Natural killer cell (primary cell): ENCODE results near the gene KERA. TPM values are rescaled to one million over a fixed set of nuclear protein-coding genes. Genes with fewer than 3 reads are reported as not detected.
"Not testable (repeated sequence)": the region's sequence is repeated elsewhere in the genome, so short reads cannot be mapped to it uniquely, and the experiment has no call there.

ENCODE experiments used
- ATAC-seq, 3 donors: fragments of 150-1000 bp in 2 of 3; fragments of 200-7000 bp in 1 of 3; cut with Tn5 transposase; 1 replicate in 1 of 3; 2 replicates in 2 of 3; pipeline ENCODE4 v1.10.0; 2021; ENCODE audit warnings: mild to moderate bottlenecking in 2 of 3, moderate library complexity in 2 of 3
- DNase-seq, 2 donors: peaks; one replicate each; pipeline versions ENCODE4 v3.0.0 to v3.0.0-alpha.2; 2013 to 2021; ENCODE audit warnings: mixed read lengths in 1 of 2
- H3K27ac ChIP-seq: one replicate; pipeline ENCODE4 v1.5.1; 2013; ENCODE audit warnings: mild to moderate bottlenecking, low read length
- H3K27me3 ChIP-seq: one replicate; pipeline ENCODE4 v1.6.1; 2013; ENCODE audit warnings: low read length; ENCODE audit not compliant: control insufficient read depth, insufficient read depth
- H3K36me3 ChIP-seq: one replicate; pipeline ENCODE4 v1.6.1; 2013; ENCODE audit warnings: low read length; ENCODE audit not compliant: control insufficient read depth, insufficient read depth
- H3K4me1 ChIP-seq: one replicate; pipeline ENCODE4 v1.6.1; 2013; ENCODE audit warnings: low read length; ENCODE audit not compliant: control insufficient read depth, insufficient read depth
- H3K4me3 ChIP-seq: one replicate; pipeline ENCODE4 v1.5.1; 2013; ENCODE audit warnings: low read length
- H3K9me3 ChIP-seq: one replicate; pipeline ENCODE4 v1.6.1; 2013; ENCODE audit warnings: low read length; ENCODE audit not compliant: control insufficient read depth, insufficient read depth
- H3K27ac Mint-ChIP-seq, 2 donors: one replicate each; pipeline ENCODE4 v1.8.0; 2022; ENCODE audit warnings: mild to moderate bottlenecking in 2 of 2, mixed read lengths in 2 of 2, moderate library complexity in 1 of 2
- H3K27me3 Mint-ChIP-seq, 2 donors: one replicate each; pipeline ENCODE4 v1.8.0; 2022; ENCODE audit warnings: low read depth in 2 of 2, mixed read lengths in 2 of 2
- H3K36me3 Mint-ChIP-seq: one replicate; pipeline ENCODE4 v1.8.0; 2022; ENCODE audit warnings: mixed read lengths
- H3K4me1 Mint-ChIP-seq, 2 donors: one replicate each; pipeline ENCODE4 v1.8.0; 2022; ENCODE audit warnings: mixed read lengths in 2 of 2
- H3K4me3 Mint-ChIP-seq: one replicate; pipeline ENCODE4 v1.8.0; 2022; ENCODE audit warnings: mild to moderate bottlenecking, moderate library complexity, mixed read lengths
- H3K9me3 Mint-ChIP-seq, 2 donors: one replicate each; pipeline ENCODE4 v1.8.0; 2022; ENCODE audit warnings: mixed read lengths in 2 of 2
- CTCF ChIP-seq: fragments of 200-600 bp; IDR thresholded peaks from one replicate; pipeline ENCODE4 v1.8.0; 2022; ENCODE audit warnings: antibody characterized with exemption
- WGBS: methylation state at CpG from one replicate; pipeline ENCODE4 v1.1.7; 2013; ENCODE audit warnings: missing lambda C conversion rate; ENCODE audit not compliant: insufficient coverage; 5-methylcytosine and 5-hydroxymethylcytosine counted together
- intact Hi-C: fragments of 100-400 bp; cut with micrococcal nuclease; formaldehyde crosslinking; loops from one replicate; pipeline ENCODE4 v1.14.2; 2022
- total RNA-seq, 4 donors: library from RNA; stranded (reverse); fragments of 120-200 nt in 1 of 4; gene quantifications; one replicate each; pipeline versions ENCODE4 v1.2.3 to v1.2.4, GENCODE V29; 2013 to 2022

Gene KERA
- total RNA-seq, 3 donors from 2014 or later (not counting 1 experiment from before 2014, with no cell fraction given): not detected

GRCh38 chr12:91091916-91092715, 34.3 kb upstream of the KERA start:
- intact Hi-C loops: no loop called here
- Histone ChIP-seq H3K36me3 (no peaks in the 10 kb centered on the region), H3K9me3 (no peaks in the 10 kb centered on the region), H3K4me3 (no peak overlapping the region), H3K27me3 (no peaks in the 10 kb centered on the region), H3K27ac (no peak overlapping the region), H3K4me1 (no peaks in the 10 kb centered on the region)
- no peak for TF ChIP-seq CTCF
- Mint-ChIP-seq H3K4me1 (no peaks in the 10 kb centered on the region), H3K9me3 (peaks cover 17 to 19% of the 10 kb centered on the region in 2 donors), H3K27ac (no peak overlapping the region), H3K36me3 (peaks cover 24% of the 10 kb centered on the region), H3K4me3 (no peak overlapping the region), H3K27me3 (no peaks in the 10 kb centered on the region)
- 60% methylated on average over 5 of the region's 6 CpGs for WGBS
- no peak for DNase-seq
- no peak for ATAC-seq

GRCh38 chr12:91089953-91090352, 32.1 kb upstream of the KERA start:
- DNase-seq, H3K4me1 Mint-ChIP-seq, H3K36me3 ChIP-seq, H3K4me3 Mint-ChIP-seq, ATAC-seq, H3K27me3 Mint-ChIP-seq, H3K27me3 ChIP-seq, H3K27ac Mint-ChIP-seq, H3K27ac ChIP-seq, intact Hi-C loops, H3K4me3 ChIP-seq, H3K9me3 ChIP-seq, H3K4me1 ChIP-seq: not testable (repeated sequence)
- Mint-ChIP-seq H3K9me3 (peaks cover 17 to 19% of the 10 kb centered on the region in 2 donors), H3K36me3 (peaks cover 24% of the 10 kb centered on the region)
- WGBS: 90% methylated on average over 2 of the region's 2 CpGs

GRCh38 chr12:91080041-91080440, 22.2 kb upstream of the KERA start:
- H3K4me1 ChIP-seq: no peaks in the 10 kb centered on the region

GRCh38 chr12:91078501-91078900, 20.7 kb upstream of the KERA start:
- H3K27ac ChIP-seq: no peak overlapping the region
- H3K9me3 ChIP-seq: no peaks in the 10 kb centered on the region
- no peaks in the 10 kb centered on the region for H3K4me1 ChIP-seq
- Mint-ChIP-seq H3K4me1 (no peaks in the 10 kb centered on the region), H3K36me3 (no peaks in the 10 kb centered on the region), H3K27me3 (peaks cover 0 to 2% of the 10 kb centered on the region in 2 donors), H3K4me3 (no peak overlapping the region), H3K9me3 (peaks cover 2 to 12% of the 10 kb centered on the region in 2 donors), H3K27ac (no peak overlapping the region)
- no peak overlapping the region for H3K4me3 ChIP-seq
- 100% methylated on average over 1 of the region's 1 CpG for WGBS
- ATAC-seq (no peak), DNase-seq (no peak)
- no peak for TF ChIP-seq CTCF
- no peaks in the 10 kb centered on the region for H3K36me3 ChIP-seq
- H3K27me3 ChIP-seq: no peaks in the 10 kb centered on the region
- intact Hi-C loops: no loop called here

More at GRCh38 chr12:91080041-91080440, 22.2 kb upstream of the KERA start:
- Mint-ChIP-seq H3K27me3 (peaks cover 0 to 2% of the 10 kb centered on the region in 2 donors), H3K9me3 (peaks cover 0 to 9% of the 10 kb centered on the region in 2 donors), H3K27ac (no peak overlapping the region), H3K4me1 (no peaks in the 10 kb centered on the region), H3K4me3 (no peak overlapping the region), H3K36me3 (no peaks in the 10 kb centered on the region)
- no peak for ATAC-seq
- no peak for DNase-seq
- H3K27ac ChIP-seq: no peak overlapping the region
- no peak overlapping the region for H3K4me3 ChIP-seq
- WGBS: no CpG with 5 or more reads among the region's 1 CpG
- intact Hi-C loops: no loop called here
- no peaks in the 10 kb centered on the region for H3K9me3 ChIP-seq
- no peaks in the 10 kb centered on the region for H3K36me3 ChIP-seq
- no peaks in the 10 kb centered on the region for H3K27me3 ChIP-seq
- TF ChIP-seq CTCF: no peak
